IgD-negative memory B cell (primary cell): ENCODE data around the gene CCDC85C. TPM values are rescaled to one million over a fixed set of nuclear protein-coding genes. Genes with fewer than 3 reads are reported as not detected.

Source experiments
- polyA plus RNA-seq: library from polyadenylated mRNA; unstranded; fragments of 300-500 nt; fragmentation: Illumina TruSeq; gene quantifications from one replicate; pipeline ENCODE4 v1.2.3, GENCODE V29; 2021

CCDC85C gene
- polyA plus RNA-seq, 1 donor from 2014 or later = 0.20 TPM

Other genes starting within 250 kb of the CCDC85C start
- gene SETD3, start 123.3 kb downstream of the CCDC85C start, polyA plus RNA-seq = 27.8 TPM
- 26.8 TPM for gene CCNK, start 122.8 kb downstream of the CCDC85C start, polyA plus RNA-seq
- gene HHIPL1, start 40.9 kb upstream of the CCDC85C start, polyA plus RNA-seq = 0.24 TPM
- gene CYP46A1, start 80.1 kb upstream of the CCDC85C start, polyA plus RNA-seq = not detected
- not detected for gene EML1, start 189.2 kb upstream of the CCDC85C start, polyA plus RNA-seq